ENCODE results near the gene EML6.
A peak's percentile ranks its signal among the peaks of the same experiment; 100 is the strongest.

Gene EML6

GRCh38 chr2:54770676-54771075, 47.2 kb downstream of the EML6 start:
- no peak for DNase-seq (ENCODE audit: low read depth)
- no peak for TF ChIP-seq CTCF (IDR thresholded peaks at IDR 0.05; ENCODE audit: low read depth, low read length, missing control alignments)
- in situ Hi-C loops (cut with HindIII; ENCODE audit: low sequenced_read_pairs): no loop called here
- H3K4me3 ChIP-seq (ENCODE audit: low read depth, low read length): no peak overlapping the region

GRCh38 chr2:54771166-54771885, 47.9 kb downstream of the EML6 start:
- in situ Hi-C loops (cut with HindIII; ENCODE audit: low sequenced_read_pairs): no loop called here
- no peak for TF ChIP-seq CTCF (IDR thresholded peaks at IDR 0.05; ENCODE audit: low read depth, low read length, missing control alignments)
- DNase-seq (ENCODE audit: low read depth): no peak
- no peak overlapping the region for H3K4me3 ChIP-seq (ENCODE audit: low read depth, low read length)

- TF ChIP-seq CTCF (IDR thresholded peaks at IDR 0.05; ENCODE audit: low read depth, low read length, missing control alignments): no peak
- no peak for DNase-seq (ENCODE audit: low read depth)
- in situ Hi-C loops (cut with HindIII; ENCODE audit: low sequenced_read_pairs): no loop called here
- no peak overlapping the region for H3K4me3 ChIP-seq (ENCODE audit: low read depth, low read length)
Observed at GRCh38 chr2:54772110-54772509, 48.6 kb downstream of the EML6 start.

GRCh38 chr2:54772531-54772930, 49.1 kb downstream of the EML6 start:
- no peak overlapping the region for H3K4me3 ChIP-seq (ENCODE audit: low read depth, low read length)
- in situ Hi-C loops (cut with HindIII; ENCODE audit: low sequenced_read_pairs): no loop called here
- TF ChIP-seq CTCF (IDR thresholded peaks at IDR 0.05; ENCODE audit: low read depth, low read length, missing control alignments): no peak
- no peak for DNase-seq (ENCODE audit: low read depth)

GRCh38 chr2:54773233-54773632, 49.8 kb downstream of the EML6 start:
- in situ Hi-C loops (cut with HindIII; ENCODE audit: low sequenced_read_pairs): no loop called here
- H3K4me3 ChIP-seq (ENCODE audit: low read depth, low read length): no peak overlapping the region
- no peak for TF ChIP-seq CTCF (IDR thresholded peaks at IDR 0.05; ENCODE audit: low read depth, low read length, missing control alignments)
- DNase-seq (ENCODE audit: low read depth): no peak

GRCh38 chr2:54773838-54774237, 50.4 kb downstream of the EML6 start:
- DNase-seq (ENCODE audit: low read depth): no peak
- in situ Hi-C loops (cut with HindIII; ENCODE audit: low sequenced_read_pairs): no loop called here

More at GRCh38 chr2:54773838-54774237, 50.4 kb downstream of the EML6 start:
- peak; percentile 8 for TF ChIP-seq CTCF (IDR thresholded peaks at IDR 0.05; ENCODE audit: low read depth, low read length, missing control alignments)
- no peak overlapping the region for H3K4me3 ChIP-seq (ENCODE audit: low read depth, low read length)

All from astrocyte of the cerebellum (primary cell).